GM18499 (cell line): ENCODE measurements around the gene ARHGEF4.

Experiments
- ATAC-seq: cut with Tn5 transposase; IDR thresholded peaks from one replicate; pipeline ENCODE4 v1.9.1; 2021; ENCODE audit warnings: moderate number of reproducible peaks; ENCODE audit not compliant: insufficient read depth, unreplicated experiment

Gene ARHGEF4, protein sequence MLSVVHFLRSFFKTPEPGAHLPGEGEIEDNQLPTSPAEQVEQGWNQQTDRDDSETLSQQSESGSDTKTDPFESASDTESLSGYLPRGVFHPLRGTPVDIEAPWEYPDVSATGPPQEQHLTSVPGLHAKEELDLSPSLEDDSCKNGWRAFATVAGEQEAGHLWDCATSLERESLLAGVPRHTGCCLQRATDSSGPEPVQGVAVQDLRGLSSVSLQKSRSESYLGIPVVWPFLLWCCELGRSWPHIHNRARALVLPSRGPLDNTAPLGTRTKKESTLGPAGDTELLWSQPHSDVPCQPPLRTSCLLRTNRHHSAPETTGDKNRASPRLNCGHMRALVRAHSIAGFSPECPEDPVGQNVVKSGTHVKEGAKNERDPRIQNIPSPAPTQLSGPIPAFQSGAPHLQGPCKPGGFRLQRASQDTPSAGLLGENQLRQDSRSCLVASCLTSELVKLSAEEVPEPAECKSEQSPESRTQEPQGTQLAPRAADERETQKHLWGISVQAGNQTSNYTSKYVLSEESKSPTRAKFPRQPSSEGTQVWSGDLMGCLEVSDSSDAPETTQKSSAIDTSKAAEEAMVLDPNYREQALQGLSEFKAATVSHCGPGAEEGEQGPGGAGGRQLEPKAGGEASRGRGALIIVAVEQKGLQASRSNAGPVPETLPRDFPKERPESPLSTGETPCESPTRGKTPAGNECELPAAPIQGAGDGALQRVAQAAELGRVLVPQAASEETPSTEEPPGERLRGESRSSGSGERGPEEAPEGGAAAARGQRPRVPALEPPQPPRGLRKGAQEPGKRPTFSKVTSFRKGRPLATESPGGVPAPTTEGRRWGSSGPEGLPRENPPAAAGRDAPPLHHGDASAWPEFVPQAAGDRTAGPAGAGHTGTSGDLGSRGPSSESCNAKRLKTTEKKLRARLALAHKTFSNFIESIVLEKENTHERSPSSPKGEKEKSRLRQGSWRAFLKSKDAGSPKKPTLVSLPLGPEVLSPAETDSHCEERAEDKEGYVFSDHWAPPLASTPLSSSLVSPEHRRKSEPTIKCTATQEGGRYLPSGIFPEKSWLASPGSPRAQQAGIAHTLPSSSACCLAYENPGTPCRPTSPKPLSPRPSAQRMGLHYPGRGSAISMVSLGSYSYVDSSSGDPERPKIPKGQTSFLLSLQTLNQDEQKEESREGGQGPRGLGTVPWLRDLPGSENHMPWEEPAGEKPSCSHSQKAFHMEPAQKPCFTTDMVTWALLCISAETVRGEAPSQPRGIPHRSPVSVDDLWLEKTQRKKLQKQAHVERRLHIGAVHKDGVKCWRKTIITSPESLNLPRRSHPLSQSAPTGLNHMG (N-terminal part only)

DNA sequence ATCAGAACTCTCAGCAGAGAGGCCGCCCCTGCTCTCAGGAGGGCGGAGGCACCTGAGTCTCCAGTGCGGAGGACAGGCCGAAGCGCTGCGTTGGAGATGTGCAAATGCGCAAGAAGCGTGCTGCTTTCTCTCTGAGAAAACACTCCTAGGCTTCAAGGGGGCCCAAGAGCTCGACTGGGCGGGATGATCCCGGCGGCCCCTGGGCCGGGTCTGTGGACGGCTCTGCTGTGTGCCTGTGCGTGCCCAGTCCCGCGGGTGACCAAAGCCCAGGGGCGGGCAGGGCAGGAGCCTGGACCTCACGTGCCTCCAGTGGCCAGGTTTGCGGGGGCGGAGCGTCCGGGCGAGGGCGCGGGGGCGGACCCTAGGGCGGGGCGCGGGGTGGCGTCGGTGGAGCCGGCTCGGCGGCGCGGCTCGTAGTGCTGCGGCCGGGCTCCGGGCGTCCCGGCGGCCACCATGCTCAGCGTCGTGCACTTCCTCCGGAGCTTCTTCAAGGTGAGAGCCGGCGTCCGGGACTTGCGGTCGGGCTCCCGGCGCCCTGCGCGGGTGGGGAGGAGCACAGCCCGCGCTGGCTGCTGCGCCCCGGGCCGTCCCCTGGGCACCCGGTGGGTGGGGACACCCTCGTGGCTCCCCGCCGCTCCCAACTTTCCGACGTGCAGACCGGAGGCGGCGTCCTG is at the start of gene ARHGEF4:
TSS of gene ARHGEF4 (plus strand) at position 414 of the 674 bp plus-strand sequence. CDS start at position 454, 40 bp downstream.
- ATAC-seq = no peak

DNA sequence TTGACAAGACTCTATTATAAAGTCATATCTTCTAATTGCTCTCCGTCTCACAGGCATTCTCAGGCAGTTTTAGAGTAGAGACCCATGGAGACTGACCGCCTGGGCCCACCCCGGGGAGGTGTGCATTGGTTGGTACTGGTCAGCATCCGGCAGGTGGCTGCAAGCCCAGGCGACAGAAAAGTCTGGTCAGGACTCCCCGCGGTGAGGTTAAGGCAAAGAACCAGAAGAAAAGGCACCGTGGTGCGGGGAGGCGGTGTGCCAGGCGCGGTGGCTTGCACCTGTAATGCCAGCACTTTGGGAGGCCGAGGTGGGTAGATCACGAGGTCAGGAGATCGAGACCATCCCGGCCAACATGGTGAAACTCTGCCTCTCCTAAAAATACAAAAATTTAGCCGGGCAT is 48.9 kb upstream of the ARHGEF4 start:
- no peak for ATAC-seq

DNA sequence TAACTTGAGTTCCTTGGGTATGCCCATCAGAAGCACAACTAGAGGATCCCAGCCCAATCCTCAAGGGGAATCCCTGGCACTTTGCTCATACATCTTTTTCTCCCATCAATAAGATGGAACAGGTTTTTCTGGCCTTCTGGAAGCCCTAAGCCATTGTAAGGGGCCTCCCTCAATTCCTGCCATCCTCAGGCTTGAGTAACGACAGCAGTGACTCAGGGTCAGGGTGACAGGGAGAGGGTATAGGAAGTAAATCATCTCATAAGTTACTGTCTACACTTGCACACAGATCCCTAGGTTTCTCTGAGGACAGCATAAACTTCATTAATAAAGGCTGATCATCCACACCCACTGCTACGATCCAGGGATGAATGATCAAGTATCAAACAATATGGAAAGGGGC is 46.4 kb upstream of the ARHGEF4 start:
- ATAC-seq = no peak

GRCh38 chr2:130790804-130791616 is 45.7 kb upstream of the ARHGEF4 start:
- no peak for ATAC-seq

DNA sequence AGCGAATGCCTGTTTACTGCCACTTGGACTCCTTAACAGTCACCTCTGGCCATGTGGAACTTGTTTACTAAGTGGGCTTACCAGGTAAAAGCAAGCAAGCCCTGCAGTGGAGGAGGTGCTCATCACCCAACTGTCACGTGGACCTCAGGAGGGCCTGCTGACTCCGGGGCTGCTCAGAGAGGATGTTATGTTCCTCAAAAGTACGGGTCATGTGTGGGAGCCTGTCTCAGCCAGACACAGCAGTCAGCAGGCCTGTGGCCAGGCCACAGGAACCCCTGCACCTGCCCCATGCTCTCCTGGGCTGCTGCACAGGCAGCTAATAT is 45.1 kb upstream of the ARHGEF4 start:
- ATAC-seq = no peak

GRCh38 chr2:130795431-130795830 is 41.3 kb upstream of the ARHGEF4 start:
- ATAC-seq = no peak

DNA sequence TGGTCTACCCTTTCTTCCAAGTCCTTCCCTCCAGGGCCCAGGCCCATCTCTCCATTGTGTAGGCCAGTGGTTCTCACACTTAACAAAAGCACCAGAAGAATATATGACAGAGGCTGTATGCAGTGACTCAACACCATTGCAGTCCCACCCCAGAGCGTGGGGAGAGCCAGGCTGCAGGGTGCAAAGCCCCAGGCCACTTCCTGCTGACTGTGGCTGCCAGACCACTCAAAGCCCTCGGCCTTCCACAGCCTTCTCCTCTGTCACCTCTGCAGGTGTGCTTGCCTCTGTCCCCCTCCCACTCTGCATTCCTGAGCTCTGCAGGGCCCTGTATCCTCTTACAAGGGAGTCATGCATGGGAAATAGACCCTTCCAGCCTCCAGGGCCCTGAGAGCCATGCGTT is 40.4 kb upstream of the ARHGEF4 start:
- no peak for ATAC-seq

DNA sequence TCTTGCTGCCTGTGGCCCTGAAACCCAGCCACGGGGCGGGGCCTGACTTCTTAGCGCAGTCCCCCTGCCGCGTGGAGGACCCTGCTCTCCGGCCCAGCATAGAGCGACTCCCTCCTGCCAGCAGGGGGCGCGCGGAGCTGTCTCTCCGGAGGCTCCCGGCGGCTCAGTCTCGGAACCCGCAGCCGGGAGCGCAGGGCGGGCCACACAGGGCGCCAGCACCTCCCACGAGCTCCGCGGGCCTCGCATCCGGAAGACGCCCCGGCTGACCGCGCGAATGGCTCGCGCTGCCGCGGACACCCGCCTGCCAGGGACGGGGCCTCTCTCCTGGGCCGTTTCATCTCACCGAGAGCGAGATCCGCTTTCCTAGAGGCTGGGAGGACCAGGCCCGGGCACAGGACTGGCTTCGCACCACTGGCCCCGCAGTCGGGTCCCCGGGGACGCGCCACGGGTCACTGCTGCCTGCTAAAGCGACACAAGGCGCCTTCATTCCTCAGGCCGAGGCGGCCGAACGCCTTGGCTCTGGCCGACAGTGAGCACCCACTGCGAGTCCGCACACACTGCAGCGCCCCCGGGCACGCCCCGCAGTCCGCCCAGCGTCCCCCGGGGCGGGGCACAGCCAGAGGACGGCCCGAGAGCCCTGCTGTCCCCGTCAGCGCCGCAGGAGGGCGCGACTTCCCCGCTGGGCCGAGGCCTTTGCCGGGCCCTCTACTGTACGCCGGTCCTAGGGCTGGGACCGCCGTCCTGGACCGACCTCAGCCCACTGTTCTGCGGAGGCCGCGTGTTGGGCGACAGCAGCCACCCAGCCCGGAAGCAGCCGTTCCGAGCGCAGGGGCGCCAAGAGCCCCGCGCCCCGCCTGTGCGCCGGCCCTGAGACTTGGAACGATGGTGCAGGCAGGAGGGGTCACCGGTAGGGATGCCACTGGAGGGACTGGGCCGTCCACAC is 39.0 kb upstream of the ARHGEF4 start:
- ATAC-seq = peak; percentile 66

DNA sequence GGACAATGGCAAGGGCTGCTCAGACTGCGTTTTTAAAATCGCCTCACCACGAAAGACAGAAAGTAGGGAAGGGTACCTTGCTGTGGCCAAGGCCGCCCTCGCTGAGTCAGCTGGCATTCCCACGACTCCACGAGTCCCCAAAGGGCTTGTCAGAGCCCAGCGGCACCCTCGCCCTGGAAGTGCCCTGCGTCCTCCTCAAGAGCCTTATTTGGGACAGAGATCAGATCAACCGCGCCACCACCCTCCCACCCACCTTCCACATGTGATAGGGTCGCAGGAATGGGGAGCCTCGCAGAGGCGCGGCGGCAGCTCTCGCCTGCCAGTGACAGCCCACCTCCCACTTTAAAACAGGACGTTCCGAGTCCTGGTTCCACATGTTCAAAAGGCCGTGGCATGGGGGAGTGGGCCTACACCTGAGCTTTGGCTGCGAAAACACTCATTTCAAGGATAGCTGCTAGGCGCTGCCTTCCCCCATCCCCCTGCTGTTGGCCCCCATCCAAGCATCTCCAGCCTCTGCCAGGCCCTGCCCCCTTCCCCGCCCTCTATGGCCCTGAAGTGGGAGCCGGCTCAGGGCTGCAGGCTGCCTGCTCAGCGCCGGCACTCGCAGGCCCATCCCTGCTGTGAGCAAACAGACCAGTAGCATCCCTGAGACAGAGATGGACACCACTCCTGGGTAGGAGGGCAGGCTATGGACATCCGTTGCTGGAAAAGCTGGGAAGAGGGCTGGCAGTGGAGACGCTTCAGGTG is 38.1 kb upstream of the ARHGEF4 start:
- no peak for ATAC-seq

DNA sequence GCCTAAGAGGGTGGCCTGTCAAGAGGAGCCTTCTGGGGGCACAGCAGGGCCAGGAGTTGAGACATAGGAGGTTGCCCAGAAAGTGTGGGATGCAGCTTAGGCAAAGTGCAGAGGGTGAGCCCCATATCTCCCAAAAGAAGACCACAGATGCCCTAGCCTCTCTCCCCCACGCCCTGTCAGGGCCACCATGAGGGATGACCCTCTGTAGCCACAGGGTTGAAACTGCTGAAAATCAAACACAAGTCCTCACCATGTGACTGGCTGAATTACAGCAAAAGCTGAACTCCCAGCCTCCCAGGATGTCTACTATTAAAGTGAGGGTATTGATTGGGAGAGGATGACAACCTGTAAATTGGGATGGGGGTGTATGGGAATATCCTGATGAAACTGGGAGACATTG is 37.4 kb upstream of the ARHGEF4 start:
- no peak for ATAC-seq

DNA sequence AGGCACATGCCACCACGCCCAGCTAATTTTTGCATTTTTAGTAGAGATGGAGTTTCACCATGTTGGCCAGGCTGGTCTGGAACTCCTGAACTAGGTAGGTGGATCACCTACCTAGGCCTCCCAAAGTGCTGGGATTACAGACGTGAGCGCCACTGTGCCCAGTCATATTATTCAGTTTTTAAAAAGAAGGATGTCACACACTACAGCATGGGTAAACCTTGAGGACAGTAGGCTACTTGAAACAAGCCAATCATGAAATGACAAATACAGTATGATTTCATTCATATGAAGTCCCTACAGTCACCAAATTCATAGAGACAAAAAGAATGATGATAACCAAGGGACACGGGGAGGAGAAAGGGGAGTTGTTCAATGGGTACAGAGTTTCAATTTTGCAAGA is 31.1 kb upstream of the ARHGEF4 start:
- no peak for ATAC-seq

DNA sequence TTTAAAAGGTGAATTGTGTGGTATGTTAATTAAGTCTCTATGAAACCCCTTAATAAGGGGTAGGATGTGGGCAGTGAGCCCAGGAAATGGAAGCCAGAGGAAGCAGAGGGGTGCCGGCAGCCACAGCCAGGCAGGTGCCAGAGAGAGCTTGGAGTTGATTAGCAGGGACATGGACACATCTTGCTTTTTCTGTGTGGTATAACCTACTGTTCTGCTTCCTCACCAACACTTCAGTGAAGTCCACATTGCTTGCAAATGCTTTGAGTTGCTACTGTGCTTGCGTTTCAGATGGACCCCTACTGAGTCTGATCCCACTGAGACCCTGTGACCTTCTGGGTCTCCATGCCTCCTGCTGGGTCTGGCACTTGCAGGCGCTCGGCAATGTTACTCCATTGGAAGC is 30.3 kb upstream of the ARHGEF4 start:
- ATAC-seq = no peak

GRCh38 chr2:130807659-130808385 is 28.9 kb upstream of the ARHGEF4 start:
- ATAC-seq = no peak

GRCh38 chr2:130808482-130809268 is 28.0 kb upstream of the ARHGEF4 start:
- ATAC-seq = no peak

GRCh38 chr2:130810490-130810889 is 26.2 kb upstream of the ARHGEF4 start:
- ATAC-seq = no peak

- ATAC-seq = no peak
These were observed 23.0 kb upstream of the ARHGEF4 start for GRCh38 chr2:130813722-130814121.
